GM21786 (cell line): ENCODE measurements around the gene UNC45A.
A peak's percentile ranks its signal among the peaks of the same experiment; 100 is the strongest.
"Not testable (repeated sequence)": the region's sequence is repeated elsewhere in the genome, so short reads cannot be mapped to it uniquely, and the experiment has no call there.

Source experiments
- ATAC-seq: cut with Tn5 transposase; IDR thresholded peaks from one replicate; pipeline ENCODE4 v1.9.1; 2021; ENCODE audit not compliant: unreplicated experiment

Gene UNC45A

GRCh38 chr15:90915808-90916440, 19.2 kb upstream of the UNC45A start:
- ATAC-seq: no peak

GRCh38 chr15:90916461-90916860, 18.6 kb upstream of the UNC45A start:
- no peak for ATAC-seq

- no peak for ATAC-seq
These were observed 17.5 kb upstream of the UNC45A start for GRCh38 chr15:90917569-90917968.

- no peak for ATAC-seq
These were observed 16.9 kb upstream of the UNC45A start for GRCh38 chr15:90918034-90918788.

- no peak for ATAC-seq
These were observed 16.2 kb upstream of the UNC45A start for GRCh38 chr15:90918835-90919234.

- no peak for ATAC-seq
These were observed 13.2 kb upstream of the UNC45A start for GRCh38 chr15:90921887-90922286.

GRCh38 chr15:90922712-90923322, 12.3 kb upstream of the UNC45A start:
- peak; percentile 88 for ATAC-seq

GRCh38 chr15:90924375-90924774, 10.7 kb upstream of the UNC45A start:
- peak; percentile 68 for ATAC-seq

- ATAC-seq: not testable (repeated sequence)
These were observed 8.3 kb upstream of the UNC45A start for GRCh38 chr15:90926766-90927165.

GRCh38 chr15:90928106-90928505, 7.0 kb upstream of the UNC45A start:
- ATAC-seq: not testable (repeated sequence)

GRCh38 chr15:90929246-90930019, 5.7 kb upstream of the UNC45A start:
- ATAC-seq: no peak

GRCh38 chr15:90930861-90931574, 4.1 kb upstream of the UNC45A start:
- no peak for ATAC-seq

- no peak for ATAC-seq
These were observed 3.6 kb upstream of the UNC45A start for GRCh38 chr15:90931575-90931827.

GRCh38 chr15:90931828-90932659, 3.0 kb upstream of the UNC45A start, which contains the start of gene HDDC3:
Gene HDDC3, minus strand, starts transcription at chr15:90932549. Its CDS starts 9 bp downstream, at chr15:90932540.
- ATAC-seq: peak; percentile 58

GRCh38 chr15:90932660-90932991, 2.5 kb upstream of the UNC45A start:
- ATAC-seq: no peak

GRCh38 chr15:90933301-90933700, 1.8 kb upstream of the UNC45A start:
- no peak for ATAC-seq

GRCh38 chr15:90934256-90934948, 683 bp upstream of the UNC45A start:
- ATAC-seq: peak; percentile 29

GRCh38 chr15:90936823-90937222, 1.7 kb downstream of the UNC45A start:
- ATAC-seq: no peak

GRCh38 chr15:90938261-90938660, 3.2 kb downstream of the UNC45A start:
- no peak for ATAC-seq

GRCh38 chr15:90939756-90940155, 4.7 kb downstream of the UNC45A start:
- ATAC-seq: no peak
